Keratinocyte (primary cell): ENCODE data around the gene MRGPRF. TPM values are rescaled to one million over a fixed set of nuclear protein-coding genes. Genes with fewer than 3 reads are reported as not detected.

Source experiments
- DNase-seq: peaks from one replicate; pipeline ENCODE4 v3.0.0-alpha.2; 2011; ENCODE audit warnings: low read depth, missing footprints, low spot score
- FAIRE-seq: peaks from 2 replicates; lab custom pipeline; 2011; peaks lifted over from hg19 to GRCh38; lab: Jason Lieb, UNC
- H2AFZ ChIP-seq: 2 replicates; pipeline ENCODE4 v1.6.0; 2012; ENCODE audit warnings: low read length, control low read depth, inconsistent platforms; ENCODE audit not compliant: control insufficient read depth
- H3K27ac ChIP-seq: 2 replicates; pipeline ENCODE4 v1.5.1; 2011; ENCODE audit warnings: low read length; ENCODE audit not compliant: control insufficient read depth, insufficient read depth
- H3K27me3 ChIP-seq: 3 replicates; pipeline ENCODE4 v1.6.0; 2011; ENCODE audit warnings: low read length; ENCODE audit not compliant: control insufficient read depth, insufficient read depth; ENCODE audit errors: extremely low read depth
- H3K36me3 ChIP-seq, 2 experiments: 2 replicates in 1 of 2; 3 replicates in 1 of 2; pipeline ENCODE4 v1.5.1; 2011; ENCODE audit warnings: low read length in 2 of 2, mild to moderate bottlenecking in 1 of 2; ENCODE audit not compliant: control insufficient read depth in 2 of 2, insufficient read depth in 2 of 2; ENCODE audit errors: extremely low read depth in 1 of 2
- H3K4me1 ChIP-seq: 3 replicates; pipeline ENCODE4 v1.5.1; 2011; ENCODE audit warnings: low read length; ENCODE audit not compliant: control insufficient read depth, insufficient read depth; ENCODE audit errors: extremely low read depth
- H3K4me2 ChIP-seq: 3 replicates; pipeline ENCODE4 v1.6.0; 2011; ENCODE audit warnings: low read depth, low read length; ENCODE audit not compliant: control insufficient read depth, insufficient read depth; ENCODE audit errors: extremely low read depth
- H3K4me3 ChIP-seq, 3 experiments: fragments of 200-600 bp in 1 of 3; sonication (generic) in 1 of 3; 2 replicates in 2 of 3; 3 replicates in 1 of 3; pipeline ENCODE4 v1.5.1; 2011 to 2016; ENCODE audit warnings: low read length in 3 of 3, mild to moderate bottlenecking in 3 of 3, control low read depth in 2 of 3, inconsistent platforms in 1 of 3, low read depth in 1 of 3, mixed read lengths in 1 of 3, mixed run types in 1 of 3, moderate library complexity in 1 of 3; ENCODE audit not compliant: control insufficient read depth in 2 of 3, insufficient read depth in 2 of 3; ENCODE audit errors: extremely low read depth in 1 of 3
- H3K79me2 ChIP-seq: 2 replicates; pipeline ENCODE4 v1.6.0; 2012; ENCODE audit warnings: low read length; ENCODE audit not compliant: control insufficient read depth, insufficient read depth
- H3K9ac ChIP-seq: 3 replicates; pipeline ENCODE4 v1.6.0; 2011; ENCODE audit warnings: low read length; ENCODE audit not compliant: control insufficient read depth, insufficient read depth; ENCODE audit errors: extremely low read depth
- H3K9me1 ChIP-seq: 3 replicates; pipeline ENCODE4 v1.6.0; 2011; ENCODE audit warnings: low read length; ENCODE audit not compliant: control insufficient read depth, insufficient read depth; ENCODE audit errors: extremely low read depth
- H3K9me3 ChIP-seq: 2 replicates; pipeline ENCODE4 v1.5.1; 2012; ENCODE audit warnings: low read depth, low read length; ENCODE audit not compliant: control insufficient read depth
- H4K20me1 ChIP-seq: 3 replicates; pipeline ENCODE4 v1.6.0; 2011; ENCODE audit warnings: low read length; ENCODE audit not compliant: control insufficient read depth, insufficient read depth; ENCODE audit errors: extremely low read depth
- EZH2 ChIP-seq: IDR thresholded peaks from one replicate; pipeline ENCODE4 v1.6.1; 2012; ENCODE audit warnings: inconsistent platforms, mild to moderate bottlenecking, low read length, moderate library complexity
- dilution Hi-C: fragments of 300-500 bp; cut with MboI; formaldehyde crosslinking; loops from one replicate; pipeline ENCODE4 v1.7.0; 2020; ENCODE audit warnings: low sequenced_read_pairs; ENCODE audit not compliant: extremely low pct_ligation_motif_present
- polyA plus RNA-seq, 5 experiments: library from polyadenylated mRNA; depleted of rRNA in 3 of 5; stranded (reverse) in 3 of 5; stranded (forward) in 1 of 5; unstranded in 1 of 5; fragments of >200 nt; gene quantifications; 1 replicate in 1 of 5; 2 replicates in 3 of 5; 3 replicates in 1 of 5; pipeline versions ENCODE4 v1.2.1 to v1.2.3, GENCODE V29; 2011 to 2012; ENCODE audit warnings: missing spikeins in 2 of 5, low read depth in 1 of 5, low replicate concordance in 1 of 5
- TF ChIP-seq, protein P1 (sequence below), 3 experiments: IDR thresholded peaks in 1 of 3; conservative IDR thresholded peaks in 1 of 3; optimal IDR thresholded peaks in 1 of 3; 2 replicates in 2 of 3; 3 replicates in 1 of 3; pipeline versions ENCODE3 to v1.5.1; 2011; ENCODE audit warnings: low read length in 3 of 3, mild to moderate bottlenecking in 3 of 3, moderate library complexity in 2 of 3, control low read depth in 1 of 3, inconsistent platforms in 1 of 3; ENCODE audit not compliant: insufficient read depth in 2 of 3; ENCODE audit errors: extremely low read depth in 1 of 3

The MRGPRF gene
- polyA plus RNA-seq, 1 donor (not counting 4 experiments of a cell fraction or from before 2014, with no cell fraction given) = not detected

DNA sequence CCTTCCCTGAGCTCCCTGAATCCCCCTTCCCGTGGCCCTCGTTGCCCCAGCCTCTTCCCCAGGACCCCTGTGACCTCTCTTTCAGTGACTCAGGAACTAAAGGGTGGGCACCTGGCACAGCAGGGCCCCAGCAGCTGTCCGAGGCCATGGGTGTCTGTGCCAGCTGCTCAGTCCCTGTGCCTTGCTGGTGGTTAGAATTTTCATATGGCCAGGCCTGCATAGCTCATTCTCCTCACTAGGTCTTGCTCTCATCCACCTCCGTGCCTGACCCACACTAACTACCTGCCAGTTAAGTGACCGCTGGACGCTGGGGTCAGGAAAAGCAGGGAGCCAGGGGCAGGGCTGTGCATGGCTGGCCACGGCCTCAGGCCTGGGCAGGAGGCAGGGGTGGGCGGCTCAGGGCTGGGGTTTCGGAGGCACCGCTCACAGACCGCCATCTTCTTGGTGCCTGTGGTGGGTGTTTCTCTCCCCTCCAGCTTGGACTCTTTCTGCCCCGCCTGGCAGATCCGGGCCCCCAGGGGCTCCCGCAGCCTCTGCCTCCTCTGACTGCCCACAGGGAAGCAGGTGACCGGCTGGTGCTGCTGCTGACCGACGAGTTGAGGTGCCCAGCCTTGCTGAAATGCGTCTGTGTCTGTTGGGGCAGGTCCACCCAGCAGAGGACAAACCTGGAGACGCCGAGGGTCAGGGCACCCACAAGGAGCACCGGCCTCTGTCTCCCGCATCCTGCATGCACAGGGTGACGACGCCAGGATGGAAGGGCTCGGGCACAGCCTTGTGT lies 52.6 kb downstream of the MRGPRF start:
- no peaks in the 10 kb centered on the region for H3K9me1 ChIP-seq
- no peak overlapping the region for H3K4me2 ChIP-seq
- peaks cover 3% of the 10 kb centered on the region for H3K9me3 ChIP-seq
- no peak overlapping the region for H2AFZ ChIP-seq
- FAIRE-seq = no peak
- TF ChIP-seq, protein P1, sequence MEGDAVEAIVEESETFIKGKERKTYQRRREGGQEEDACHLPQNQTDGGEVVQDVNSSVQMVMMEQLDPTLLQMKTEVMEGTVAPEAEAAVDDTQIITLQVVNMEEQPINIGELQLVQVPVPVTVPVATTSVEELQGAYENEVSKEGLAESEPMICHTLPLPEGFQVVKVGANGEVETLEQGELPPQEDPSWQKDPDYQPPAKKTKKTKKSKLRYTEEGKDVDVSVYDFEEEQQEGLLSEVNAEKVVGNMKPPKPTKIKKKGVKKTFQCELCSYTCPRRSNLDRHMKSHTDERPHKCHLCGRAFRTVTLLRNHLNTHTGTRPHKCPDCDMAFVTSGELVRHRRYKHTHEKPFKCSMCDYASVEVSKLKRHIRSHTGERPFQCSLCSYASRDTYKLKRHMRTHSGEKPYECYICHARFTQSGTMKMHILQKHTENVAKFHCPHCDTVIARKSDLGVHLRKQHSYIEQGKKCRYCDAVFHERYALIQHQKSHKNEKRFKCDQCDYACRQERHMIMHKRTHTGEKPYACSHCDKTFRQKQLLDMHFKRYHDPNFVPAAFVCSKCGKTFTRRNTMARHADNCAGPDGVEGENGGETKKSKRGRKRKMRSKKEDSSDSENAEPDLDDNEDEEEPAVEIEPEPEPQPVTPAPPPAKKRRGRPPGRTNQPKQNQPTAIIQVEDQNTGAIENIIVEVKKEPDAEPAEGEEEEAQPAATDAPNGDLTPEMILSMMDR (optimal IDR thresholded peaks at IDR 0.05 in 1 of 3, IDR thresholded peaks at IDR 0.05 in 1 of 3, conservative IDR thresholded peaks at IDR 0.05 in 1 of 3; ENCODE audit: extremely low read depth in 1 of 3, insufficient read depth in 2 of 3, low read length in 3 of 3) = no peak
- no peak for TF ChIP-seq EZH2
- H3K4me1 ChIP-seq = peaks cover 1% of the 10 kb centered on the region
- H3K27me3 ChIP-seq = no peaks in the 10 kb centered on the region
- no peak overlapping the region for H3K9ac ChIP-seq
- H3K79me2 ChIP-seq = no peaks in the 10 kb centered on the region
- H3K27ac ChIP-seq = no peak overlapping the region
- no peaks in the 10 kb centered on the region for H3K36me3 ChIP-seq
- no peak for DNase-seq
- H3K4me3 ChIP-seq = no peak overlapping the region
- dilution Hi-C loops = no loop called here
- H4K20me1 ChIP-seq = no peaks in the 10 kb centered on the region

DNA sequence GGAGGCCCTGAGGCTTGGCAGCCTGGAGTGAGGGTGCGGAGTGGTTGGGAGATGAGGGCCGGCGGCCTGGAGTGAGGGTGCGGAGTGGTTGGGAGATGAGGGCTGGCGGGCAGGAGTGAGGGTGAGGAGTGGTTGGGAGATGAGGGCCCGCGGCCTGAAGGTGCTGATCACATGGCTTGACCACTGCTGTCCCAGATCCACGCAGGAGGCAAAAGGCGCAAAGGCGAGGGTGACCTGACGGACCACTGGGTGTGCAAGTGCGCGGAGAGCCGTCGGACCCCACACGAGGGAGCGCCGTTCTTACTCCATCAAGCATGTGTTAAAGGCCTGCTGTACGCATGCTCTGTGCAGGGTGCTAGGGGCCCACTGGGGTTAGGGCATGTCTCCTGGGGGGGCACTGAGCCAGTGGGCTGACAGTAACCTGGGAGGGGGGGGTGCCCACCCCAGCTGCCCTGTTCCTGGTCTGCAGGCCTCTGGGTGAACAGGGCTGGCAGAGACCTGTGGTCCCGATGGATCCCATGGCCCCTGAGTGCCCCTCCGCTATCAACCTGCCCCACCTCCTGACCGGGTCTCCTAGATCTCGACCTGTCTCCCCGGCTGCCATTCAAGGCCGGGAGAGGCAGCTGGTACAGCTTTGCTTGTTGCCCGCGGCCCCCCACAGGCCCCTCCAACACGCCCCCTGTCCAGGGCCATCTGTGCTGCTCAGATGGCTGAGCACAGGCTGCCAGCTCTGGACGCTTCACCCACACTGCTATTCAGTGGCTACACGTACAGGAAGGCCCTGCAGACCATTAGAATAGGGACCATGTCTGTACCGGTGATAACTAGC lies 53.4 kb downstream of the MRGPRF start:
- Histone ChIP-seq H3K9ac (no peak overlapping the region), H3K27me3 (no peaks in the 10 kb centered on the region), H3K4me2 (no peak overlapping the region), H3K27ac (no peak overlapping the region), H3K36me3 (no peaks in the 10 kb centered on the region), H3K4me3 (no peak overlapping the region), H4K20me1 (no peaks in the 10 kb centered on the region), H2AFZ (no peak overlapping the region), H3K4me1 (peaks cover 4% of the 10 kb centered on the region), H3K9me3 (peaks cover 3% of the 10 kb centered on the region), H3K79me2 (no peaks in the 10 kb centered on the region), H3K9me1 (no peaks in the 10 kb centered on the region)
- TF ChIP-seq, protein P1 (optimal IDR thresholded peaks at IDR 0.05 in 1 of 3, IDR thresholded peaks at IDR 0.05 in 1 of 3, conservative IDR thresholded peaks at IDR 0.05 in 1 of 3; ENCODE audit: extremely low read depth in 1 of 3, insufficient read depth in 2 of 3, low read length in 3 of 3) = no peak
- TF ChIP-seq EZH2 = no peak
- FAIRE-seq (no peak), DNase-seq (no peak)
- dilution Hi-C loops = no loop called here
